NT2/D1 (cell line): ENCODE data around the gene TMEM92.

Experiments used
- DNase-seq: peaks from one replicate; pipeline ENCODE4 v3.0.0-alpha.2; 2011; ENCODE audit warnings: low read depth, low spot score
- H3K27me3 ChIP-seq: 2 replicates; pipeline ENCODE4 v1.6.0; 2011; ENCODE audit warnings: mild to moderate bottlenecking; ENCODE audit not compliant: insufficient read length, insufficient read depth
- H3K36me3 ChIP-seq: 2 replicates; pipeline ENCODE4 v1.6.1; 2011; ENCODE audit warnings: mild to moderate bottlenecking, low read length, mixed read lengths; ENCODE audit not compliant: insufficient read depth, insufficient read length
- H3K4me1 ChIP-seq: 2 replicates; pipeline ENCODE4 v1.5.1; 2011; ENCODE audit not compliant: insufficient read depth, insufficient read length
- H3K4me3 ChIP-seq: 2 replicates; pipeline ENCODE4 v1.5.1; 2011; ENCODE audit warnings: low read depth; ENCODE audit not compliant: insufficient read length
- H3K9ac ChIP-seq: 2 replicates; pipeline ENCODE4 v1.6.0; 2011; ENCODE audit warnings: low read depth; ENCODE audit not compliant: insufficient read length
- H3K9me3 ChIP-seq: 2 replicates; pipeline ENCODE4 v1.5.1; 2011; ENCODE audit warnings: mild to moderate bottlenecking, low read length; ENCODE audit not compliant: insufficient read depth
- SUZ12 ChIP-seq: IDR thresholded peaks from 2 replicates; pipeline ENCODE4 v1.6.1; 2011; ENCODE audit not compliant: insufficient read length, insufficient read depth; ENCODE audit errors: extremely low read depth
- YY1 ChIP-seq: IDR thresholded peaks from 2 replicates; pipeline ENCODE4 v1.6.1; 2011; ENCODE audit not compliant: insufficient read length, insufficient read depth
- ZNF274 ChIP-seq: IDR thresholded peaks from 2 replicates; pipeline ENCODE4 v1.6.1; 2011; ENCODE audit warnings: mild to moderate bottlenecking, low read depth, low read length

TMEM92 gene

DNA sequence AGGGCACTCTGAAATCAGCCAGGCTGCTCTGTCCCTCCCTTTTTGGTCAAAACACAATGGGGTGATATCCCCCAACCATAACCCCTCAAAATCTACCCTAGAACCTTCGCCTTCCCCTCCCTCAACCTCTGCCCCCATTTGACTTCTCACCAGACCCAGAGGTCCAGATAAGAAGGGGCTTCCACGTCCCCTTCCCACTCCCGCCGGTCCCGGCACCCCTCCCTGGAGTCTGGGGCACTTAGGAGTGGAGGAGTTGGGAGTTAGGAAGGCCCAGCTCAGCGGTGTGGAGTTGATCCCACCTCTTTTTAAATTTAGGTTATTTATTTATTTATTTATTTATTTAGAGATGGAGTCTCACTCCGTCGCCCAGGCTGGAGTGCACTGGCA is 619 bp upstream of the TMEM92 start:
- DNase-seq: no peak
- Histone ChIP-seq H3K9me3 (no peaks in the 10 kb centered on the region), H3K4me3 (peak overlapping the region; percentile 57), H3K36me3 (peaks cover 16% of the 10 kb centered on the region), H3K9ac (peak overlapping the region; percentile 71), H3K4me1 (peaks cover 29% of the 10 kb centered on the region), H3K27me3 (no peaks in the 10 kb centered on the region)
- TF ChIP-seq SUZ12 (no peak), ZNF274 (no peak), YY1 (no peak)

DNA sequence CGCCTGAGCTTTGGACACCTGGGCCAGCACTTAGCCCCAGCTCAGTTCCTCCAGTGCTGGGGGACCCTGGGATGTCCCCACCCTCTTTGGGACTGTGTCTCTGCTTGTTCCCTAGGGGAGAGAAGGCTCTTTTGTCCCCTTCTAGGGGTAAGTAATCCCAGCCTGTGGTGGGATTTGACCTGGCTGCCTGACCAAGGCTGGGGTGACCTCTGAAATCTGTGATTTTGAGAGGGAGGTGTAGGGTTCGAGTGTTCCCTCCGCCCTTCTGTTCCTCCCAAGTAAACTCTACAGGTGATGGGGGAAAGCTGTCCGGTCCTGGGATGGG is 593 bp downstream of the TMEM92 start:
- Histone ChIP-seq H3K9ac (peak overlapping the region; percentile 77), H3K4me1 (peaks cover 27% of the 10 kb centered on the region), H3K4me3 (peak overlapping the region; percentile 62), H3K9me3 (no peaks in the 10 kb centered on the region), H3K36me3 (peaks cover 26% of the 10 kb centered on the region), H3K27me3 (no peaks in the 10 kb centered on the region)
- TF ChIP-seq SUZ12 (no peak), ZNF274 (no peak), YY1 (no peak)
- DNase-seq: no peak

DNA sequence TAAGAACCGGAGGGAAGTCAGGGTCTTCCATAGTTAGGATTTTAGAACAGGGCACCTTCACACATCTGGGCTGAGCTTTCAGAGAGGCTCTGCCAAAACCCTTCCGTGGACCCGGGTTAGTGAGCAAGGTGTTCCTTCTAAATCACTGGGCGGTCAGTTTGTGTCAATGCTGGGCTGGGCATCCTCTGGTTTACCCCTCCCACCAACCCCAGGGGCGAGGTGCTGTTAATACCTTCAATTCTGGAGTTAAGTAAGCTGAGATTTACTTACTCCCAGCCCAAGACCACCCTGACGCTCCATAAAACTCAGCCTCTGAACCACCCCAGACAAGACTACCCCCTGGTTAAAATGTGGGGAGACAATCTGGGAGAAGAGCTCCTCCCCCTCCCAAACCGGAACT is 1.0 kb downstream of the TMEM92 start:
- peak overlapping the region; percentile 77 for H3K9ac ChIP-seq
- peaks cover 30% of the 10 kb centered on the region for H3K36me3 ChIP-seq
- H3K9me3 ChIP-seq: no peaks in the 10 kb centered on the region
- H3K4me3 ChIP-seq: no peak overlapping the region
- peaks cover 29% of the 10 kb centered on the region for H3K4me1 ChIP-seq
- no peaks in the 10 kb centered on the region for H3K27me3 ChIP-seq
- DNase-seq: no peak
- TF ChIP-seq SUZ12 (no peak), YY1 (no peak), ZNF274 (no peak)

DNA sequence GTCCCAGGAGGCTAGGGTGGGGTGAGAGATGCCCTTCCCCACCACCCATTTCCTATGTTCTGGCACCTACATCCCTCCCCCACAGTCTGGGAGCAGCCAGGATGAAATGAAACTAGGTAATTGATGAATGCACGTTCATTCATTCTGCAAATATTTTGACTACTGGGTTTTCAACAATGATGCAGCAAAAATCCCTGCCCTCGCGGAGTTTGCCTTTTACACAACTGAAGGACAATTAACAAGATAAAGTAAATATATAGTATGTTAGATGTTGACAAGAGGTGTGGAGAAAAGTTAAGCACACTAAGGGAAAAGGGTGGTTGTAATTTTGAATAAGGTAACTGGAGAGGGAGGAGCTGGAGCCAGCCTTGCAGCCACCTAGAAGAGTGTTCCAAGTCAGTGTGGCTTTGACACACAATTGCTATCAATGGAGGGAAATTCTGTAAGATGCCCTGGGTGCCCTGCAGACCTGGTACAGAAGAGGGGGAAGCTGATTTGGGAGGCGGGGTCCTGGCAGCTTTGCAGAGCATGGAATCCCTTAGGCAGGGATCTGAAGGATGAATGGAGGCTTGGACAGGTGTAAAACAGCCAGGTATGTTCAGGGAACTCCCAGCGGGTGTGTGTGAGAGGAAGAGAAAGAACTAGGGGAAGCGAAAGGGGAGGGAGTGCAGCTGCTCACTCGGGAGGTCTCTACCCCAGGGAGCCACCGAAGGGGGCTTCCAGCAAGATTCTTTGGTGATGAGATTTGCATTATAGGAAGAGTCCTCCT is 2.5 kb downstream of the TMEM92 start:
- no peaks in the 10 kb centered on the region for H3K27me3 ChIP-seq
- TF ChIP-seq SUZ12 (no peak), YY1 (no peak), ZNF274 (no peak)
- H3K9me3 ChIP-seq: no peaks in the 10 kb centered on the region
- DNase-seq: no peak
- no peak overlapping the region for H3K9ac ChIP-seq
- peaks cover 22% of the 10 kb centered on the region for H3K4me1 ChIP-seq
- no peak overlapping the region for H3K4me3 ChIP-seq
- H3K36me3 ChIP-seq: peaks cover 32% of the 10 kb centered on the region

DNA sequence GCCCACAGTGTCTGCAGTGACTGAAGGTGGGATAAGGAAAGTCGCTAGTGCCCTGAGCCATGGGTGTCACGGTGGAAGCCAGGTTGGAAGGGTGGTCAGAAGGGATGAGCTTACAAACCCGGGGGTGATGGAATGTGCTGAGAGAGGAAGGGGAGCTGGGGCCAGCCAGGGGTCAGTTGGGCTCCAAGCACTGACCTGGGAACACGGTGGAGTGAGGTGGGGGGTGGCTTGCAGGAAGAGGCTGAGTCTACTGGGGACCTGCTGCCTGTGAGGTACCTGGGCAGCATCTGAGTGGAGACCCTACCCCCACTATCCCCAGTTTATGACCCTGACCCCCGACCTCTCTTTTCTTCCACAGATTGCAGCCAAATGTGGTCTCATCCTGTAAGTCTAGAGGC is 3.1 kb downstream of the TMEM92 start:
- H3K9ac ChIP-seq: no peak overlapping the region
- H3K27me3 ChIP-seq: no peaks in the 10 kb centered on the region
- no peak overlapping the region for H3K4me3 ChIP-seq
- H3K9me3 ChIP-seq: no peaks in the 10 kb centered on the region
- peaks cover 21% of the 10 kb centered on the region for H3K4me1 ChIP-seq
- peaks cover 32% of the 10 kb centered on the region for H3K36me3 ChIP-seq
- DNase-seq: no peak
- TF ChIP-seq ZNF274 (no peak), SUZ12 (no peak), YY1 (no peak)

DNA sequence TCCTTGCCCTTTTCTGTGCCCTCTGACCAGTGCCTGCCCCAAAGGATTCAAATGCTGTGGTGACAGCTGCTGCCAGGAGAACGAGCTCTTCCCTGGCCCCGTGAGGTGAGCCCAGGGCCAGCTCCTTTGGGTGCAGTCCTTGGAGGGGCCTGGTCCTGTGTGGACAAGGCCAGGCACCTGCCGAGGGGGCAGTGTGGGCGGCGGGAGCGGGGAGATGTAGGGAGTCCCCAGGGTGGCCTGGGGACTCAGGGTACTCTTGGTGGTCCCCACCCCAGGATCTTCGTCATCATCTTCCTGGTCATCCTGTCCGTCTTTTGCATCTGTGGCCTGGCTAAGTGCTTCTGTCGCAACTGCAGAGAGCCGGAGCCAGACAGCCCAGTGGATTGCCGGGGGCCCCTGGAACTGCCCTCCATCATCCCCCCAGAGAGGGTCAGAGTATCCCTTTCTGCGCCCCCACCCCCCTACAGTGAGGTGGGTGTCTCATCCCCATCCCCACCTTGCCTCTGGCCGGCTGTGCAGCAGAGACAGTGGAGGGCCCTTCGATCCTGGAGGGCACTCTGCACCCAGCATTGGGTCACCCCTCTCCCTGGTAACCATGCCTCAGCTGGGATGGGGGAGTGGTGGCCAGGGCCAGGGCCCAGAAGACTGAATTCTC is 4.4 kb downstream of the TMEM92 start:
- Histone ChIP-seq H3K9ac (no peak overlapping the region), H3K9me3 (0 out of 2 replicates have a peak, but pooled peaks cover 6% of the 10 kb centered on the region), H3K36me3 (peaks cover 39% of the 10 kb centered on the region), H3K4me3 (no peak overlapping the region), H3K27me3 (no peaks in the 10 kb centered on the region), H3K4me1 (peaks cover 22% of the 10 kb centered on the region)
- TF ChIP-seq ZNF274: no peak
- TF ChIP-seq YY1: no peak
- no peak for TF ChIP-seq SUZ12
- DNase-seq: no peak

DNA sequence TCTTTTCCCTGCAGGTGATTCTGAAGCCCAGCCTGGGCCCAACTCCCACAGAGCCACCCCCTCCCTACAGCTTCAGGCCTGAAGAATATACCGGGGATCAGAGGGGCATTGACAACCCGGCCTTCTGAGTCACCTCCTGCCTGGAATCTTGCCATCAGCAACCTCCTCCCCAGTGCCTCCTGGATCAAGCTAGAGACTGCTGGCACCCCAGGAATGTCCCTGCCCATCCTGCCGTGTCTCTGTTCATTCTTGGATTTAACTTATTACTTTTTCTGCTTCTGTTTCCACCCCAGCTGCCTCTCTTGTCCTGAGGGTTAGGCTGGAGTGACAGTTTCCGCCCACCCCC is 4.9 kb downstream of the TMEM92 start:
- Histone ChIP-seq H3K9me3 (0 out of 2 replicates have a peak, but pooled peaks cover 6% of the 10 kb centered on the region), H3K4me1 (peaks cover 22% of the 10 kb centered on the region), H3K9ac (no peak overlapping the region), H3K27me3 (no peaks in the 10 kb centered on the region), H3K4me3 (no peak overlapping the region), H3K36me3 (peaks cover 39% of the 10 kb centered on the region)
- DNase-seq: no peak
- TF ChIP-seq YY1 (no peak), ZNF274 (no peak), SUZ12 (no peak)
